ENCODE measurements around the gene ARHGAP23. TPM values are rescaled to one million over a fixed set of nuclear protein-coding genes. Genes with fewer than 3 reads are reported as not detected.
"Not testable (repeated sequence)": the region's sequence is repeated elsewhere in the genome, so short reads cannot be mapped to it uniquely, and the experiment has no call there.

The ARHGAP23 gene
- total and polyA plus RNA-seq, 2 experiments from 2014 or later, result 21.4 to 150 TPM

DNA sequence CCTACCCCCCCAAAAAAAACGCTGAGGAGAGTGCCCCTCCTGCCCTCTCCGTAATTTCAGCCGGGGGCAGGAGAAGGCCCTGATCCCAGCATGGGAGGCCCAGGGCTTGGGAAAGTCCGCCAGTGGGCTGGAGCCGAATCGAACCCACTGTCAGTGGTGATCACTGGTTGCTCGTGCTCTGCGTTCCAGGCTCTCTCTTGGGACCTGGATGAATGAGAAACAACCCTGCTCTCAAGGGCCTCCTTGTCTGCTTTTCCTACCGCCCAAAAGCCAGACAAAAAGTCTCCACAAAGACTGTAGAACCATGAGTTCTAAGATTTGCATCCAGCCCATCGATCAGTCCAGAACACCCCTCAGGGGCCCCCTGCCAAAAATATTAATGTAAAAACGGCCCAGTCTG, 8.1 kb downstream of the ARHGAP23 start (continued):
- TF ChIP-seq, protein P1, sequence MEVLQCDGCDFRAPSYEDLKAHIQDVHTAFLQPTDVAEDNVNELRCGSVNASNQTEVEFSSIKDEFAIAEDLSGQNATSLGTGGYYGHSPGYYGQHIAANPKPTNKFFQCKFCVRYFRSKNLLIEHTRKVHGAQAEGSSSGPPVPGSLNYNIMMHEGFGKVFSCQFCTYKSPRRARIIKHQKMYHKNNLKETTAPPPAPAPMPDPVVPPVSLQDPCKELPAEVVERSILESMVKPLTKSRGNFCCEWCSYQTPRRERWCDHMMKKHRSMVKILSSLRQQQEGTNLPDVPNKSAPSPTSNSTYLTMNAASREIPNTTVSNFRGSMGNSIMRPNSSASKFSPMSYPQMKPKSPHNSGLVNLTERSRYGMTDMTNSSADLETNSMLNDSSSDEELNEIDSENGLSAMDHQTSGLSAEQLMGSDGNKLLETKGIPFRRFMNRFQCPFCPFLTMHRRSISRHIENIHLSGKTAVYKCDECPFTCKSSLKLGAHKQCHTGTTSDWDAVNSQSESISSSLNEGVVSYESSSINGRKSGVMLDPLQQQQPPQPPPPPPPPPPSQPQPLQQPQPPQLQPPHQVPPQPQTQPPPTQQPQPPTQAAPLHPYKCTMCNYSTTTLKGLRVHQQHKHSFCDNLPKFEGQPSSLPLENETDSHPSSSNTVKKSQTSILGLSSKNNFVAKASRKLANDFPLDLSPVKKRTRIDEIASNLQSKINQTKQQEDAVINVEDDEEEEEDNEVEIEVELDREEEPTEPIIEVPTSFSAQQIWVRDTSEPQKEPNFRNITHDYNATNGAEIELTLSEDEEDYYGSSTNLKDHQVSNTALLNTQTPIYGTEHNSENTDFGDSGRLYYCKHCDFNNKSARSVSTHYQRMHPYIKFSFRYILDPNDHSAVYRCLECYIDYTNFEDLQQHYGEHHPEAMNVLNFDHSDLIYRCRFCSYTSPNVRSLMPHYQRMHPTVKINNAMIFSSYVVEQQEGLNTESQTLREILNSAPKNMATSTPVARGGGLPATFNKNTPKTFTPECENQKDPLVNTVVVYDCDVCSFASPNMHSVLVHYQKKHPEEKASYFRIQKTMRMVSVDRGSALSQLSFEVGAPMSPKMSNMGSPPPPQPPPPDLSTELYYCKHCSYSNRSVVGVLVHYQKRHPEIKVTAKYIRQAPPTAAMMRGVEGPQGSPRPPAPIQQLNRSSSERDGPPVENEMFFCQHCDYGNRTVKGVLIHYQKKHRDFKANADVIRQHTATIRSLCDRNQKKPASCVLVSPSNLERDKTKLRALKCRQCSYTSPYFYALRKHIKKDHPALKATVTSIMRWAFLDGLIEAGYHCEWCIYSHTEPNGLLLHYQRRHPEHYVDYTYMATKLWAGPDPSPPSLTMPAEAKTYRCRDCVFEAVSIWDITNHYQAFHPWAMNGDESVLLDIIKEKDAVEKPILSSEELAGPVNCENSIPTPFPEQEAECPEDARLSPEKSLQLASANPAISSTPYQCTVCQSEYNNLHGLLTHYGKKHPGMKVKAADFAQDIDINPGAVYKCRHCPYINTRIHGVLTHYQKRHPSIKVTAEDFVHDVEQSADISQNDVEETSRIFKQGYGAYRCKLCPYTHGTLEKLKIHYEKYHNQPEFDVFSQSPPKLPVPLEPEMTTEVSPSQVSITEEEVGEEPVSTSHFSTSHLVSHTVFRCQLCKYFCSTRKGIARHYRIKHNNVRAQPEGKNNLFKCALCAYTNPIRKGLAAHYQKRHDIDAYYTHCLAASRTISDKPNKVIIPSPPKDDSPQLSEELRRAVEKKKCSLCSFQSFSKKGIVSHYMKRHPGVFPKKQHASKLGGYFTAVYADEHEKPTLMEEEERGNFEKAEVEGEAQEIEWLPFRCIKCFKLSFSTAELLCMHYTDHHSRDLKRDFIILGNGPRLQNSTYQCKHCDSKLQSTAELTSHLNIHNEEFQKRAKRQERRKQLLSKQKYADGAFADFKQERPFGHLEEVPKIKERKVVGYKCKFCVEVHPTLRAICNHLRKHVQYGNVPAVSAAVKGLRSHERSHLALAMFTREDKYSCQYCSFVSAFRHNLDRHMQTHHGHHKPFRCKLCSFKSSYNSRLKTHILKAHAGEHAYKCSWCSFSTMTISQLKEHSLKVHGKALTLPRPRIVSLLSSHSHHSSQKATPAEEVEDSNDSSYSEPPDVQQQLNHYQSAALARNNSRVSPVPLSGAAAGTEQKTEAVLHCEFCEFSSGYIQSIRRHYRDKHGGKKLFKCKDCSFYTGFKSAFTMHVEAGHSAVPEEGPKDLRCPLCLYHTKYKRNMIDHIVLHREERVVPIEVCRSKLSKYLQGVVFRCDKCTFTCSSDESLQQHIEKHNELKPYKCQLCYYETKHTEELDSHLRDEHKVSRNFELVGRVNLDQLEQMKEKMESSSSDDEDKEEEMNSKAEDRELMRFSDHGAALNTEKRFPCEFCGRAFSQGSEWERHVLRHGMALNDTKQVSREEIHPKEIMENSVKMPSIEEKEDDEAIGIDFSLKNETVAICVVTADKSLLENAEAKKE (CRISPR knock-in tag; IDR thresholded peaks at IDR 0.05), result no peak
- TF ChIP-seq, protein P2, sequence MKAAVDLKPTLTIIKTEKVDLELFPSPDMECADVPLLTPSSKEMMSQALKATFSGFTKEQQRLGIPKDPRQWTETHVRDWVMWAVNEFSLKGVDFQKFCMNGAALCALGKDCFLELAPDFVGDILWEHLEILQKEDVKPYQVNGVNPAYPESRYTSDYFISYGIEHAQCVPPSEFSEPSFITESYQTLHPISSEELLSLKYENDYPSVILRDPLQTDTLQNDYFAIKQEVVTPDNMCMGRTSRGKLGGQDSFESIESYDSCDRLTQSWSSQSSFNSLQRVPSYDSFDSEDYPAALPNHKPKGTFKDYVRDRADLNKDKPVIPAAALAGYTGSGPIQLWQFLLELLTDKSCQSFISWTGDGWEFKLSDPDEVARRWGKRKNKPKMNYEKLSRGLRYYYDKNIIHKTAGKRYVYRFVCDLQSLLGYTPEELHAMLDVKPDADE (IDR thresholded peaks at IDR 0.05), result no peak
- no peak for TF ChIP-seq EZH2 (IDR thresholded peaks at IDR 0.05; ENCODE audit: low read depth, unreplicated experiment)

DNA sequence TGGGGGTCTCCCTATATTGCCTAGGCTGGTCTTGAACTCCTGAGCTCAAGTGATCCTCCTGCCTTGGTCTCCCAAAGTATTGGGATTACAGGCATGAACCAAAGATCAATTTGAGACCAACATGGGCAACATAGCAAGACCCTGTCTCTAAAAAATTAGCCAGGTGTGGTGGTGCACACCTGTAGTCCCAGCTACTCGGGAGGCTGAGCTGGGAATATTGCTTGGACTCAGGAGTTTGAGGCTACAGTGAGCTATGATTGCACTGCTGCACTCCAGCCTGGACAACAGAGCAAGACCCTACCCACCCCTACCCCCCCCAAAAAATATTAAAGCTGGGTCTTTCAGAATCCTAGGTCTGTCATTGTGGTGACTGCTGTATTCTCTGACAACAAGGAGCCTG, 9.0 kb downstream of the ARHGAP23 start:
- H3K79me2 ChIP-seq (replicated peaks; ENCODE audit: insufficient read depth), result peaks cover 95% of the 10 kb centered on the region
- H2AFZ ChIP-seq; H3K4me3 Mint-ChIP-seq; DNase-seq (ENCODE audit: low spot score); H3K9me3 Mint-ChIP-seq; H3K4me3 ChIP-seq; H3K9me2 ChIP-seq (ENCODE audit: insufficient read depth); ATAC-seq; H3K4me2 ChIP-seq; H3K36me3 ChIP-seq (ENCODE audit: insufficient read depth); H3K27me3 ChIP-seq (ENCODE audit: insufficient read depth); H3K27ac ChIP-seq (ENCODE audit: low read depth); H3K27ac Mint-ChIP-seq: not testable (repeated sequence)
- Mint-ChIP-seq H3K36me3 (ENCODE audit: low read depth) (peaks cover 23% of the 10 kb centered on the region), H3K4me1 (peaks cover 68% of the 10 kb centered on the region), H3K27me3 (ENCODE audit: insufficient read depth, low read depth, poor library complexity) (peaks cover 17% of the 10 kb centered on the region)
- H3K4me1 ChIP-seq (ENCODE audit: insufficient read depth), result peaks cover 47% of the 10 kb centered on the region
- H3F3A ChIP-seq (replicated peaks; ENCODE audit: low read depth), result peaks cover 15% of the 10 kb centered on the region
- peaks cover 14% of the 10 kb centered on the region for H4K20me1 ChIP-seq (replicated peaks; ENCODE audit: insufficient read depth)

Data from GM23338 (cell line).